Measurements from ENCODE around the gene GPX8.

The GPX8 gene

GRCh38 chr5:55172051-55172899 lies 12.3 kb downstream of the GPX8 start:
- no peak overlapping the region for H3K4me3 ChIP-seq (ENCODE audit: low read depth, low read length)

- H3K4me3 ChIP-seq (ENCODE audit: low read depth, low read length) = peak within 1 kb of the TSS; percentile 28
Measured at GRCh38 chr5:55172937-55173686, 13.1 kb downstream of the GPX8 start, which contains the start of gene CDC20B. Gene CDC20B (minus strand): TSS chr5:55173177. CDS start chr5:55173000, 177 bp downstream.

GRCh38 chr5:55173687-55174230 lies 13.8 kb downstream of the GPX8 start:
- peak overlapping the region; percentile 28 for H3K4me3 ChIP-seq (ENCODE audit: low read depth, low read length)

GRCh38 chr5:55175781-55176175 lies 15.8 kb downstream of the GPX8 start:
- peak overlapping the region; percentile 17 for H3K4me3 ChIP-seq (ENCODE audit: low read depth, low read length)

- H3K4me3 ChIP-seq (ENCODE audit: low read depth, low read length) = peak overlapping the region; percentile 17
Measured at GRCh38 chr5:55176176-55176818, 16.3 kb downstream of the GPX8 start.

- no peak overlapping the region for H3K4me3 ChIP-seq (ENCODE audit: low read depth, low read length)
Measured at GRCh38 chr5:55177078-55177477, 17.1 kb downstream of the GPX8 start.

- H3K4me3 ChIP-seq (ENCODE audit: low read depth, low read length) = no peak overlapping the region
Measured at GRCh38 chr5:55180016-55180415, 20.0 kb downstream of the GPX8 start.

- H3K4me3 ChIP-seq (ENCODE audit: low read depth, low read length) = no peak overlapping the region
Measured at GRCh38 chr5:55187370-55187769, 27.4 kb downstream of the GPX8 start.

- H3K4me3 ChIP-seq (ENCODE audit: low read depth, low read length) = no peak overlapping the region
Measured at GRCh38 chr5:55188656-55189540, 28.9 kb downstream of the GPX8 start.

- H3K4me3 ChIP-seq (ENCODE audit: low read depth, low read length) = no peak overlapping the region
Measured at GRCh38 chr5:55191165-55191564, 31.2 kb downstream of the GPX8 start.

GRCh38 chr5:55205001-55205400 lies 45.0 kb downstream of the GPX8 start:
- no peak overlapping the region for H3K4me3 ChIP-seq (ENCODE audit: low read depth, low read length)

GRCh38 chr5:55211184-55211874 lies 51.4 kb downstream of the GPX8 start:
- H3K4me3 ChIP-seq (ENCODE audit: low read depth, low read length) = no peak overlapping the region
